Liver (tissue), 9 donors: Measurements from ENCODE around the gene GNA15. TPM values are rescaled to one million over a fixed set of nuclear protein-coding genes. Genes with fewer than 3 reads are reported as not detected.
A peak's percentile ranks its signal among the peaks of the same experiment; 100 is the strongest.

Experiments used
- DNase-seq: peaks from one replicate; pipeline ENCODE4 v3.0.0-alpha.2; 2017; ENCODE audit warnings: low spot score
- H3K27ac ChIP-seq, 2 donors: one replicate each; pipeline ENCODE4 v1.7.0; 2013; ENCODE audit warnings: inconsistent platforms in 2 of 2, low read length in 2 of 2, control low read depth in 1 of 2, low read depth in 1 of 2, mild to moderate bottlenecking in 1 of 2
- H3K27me3 ChIP-seq, 4 donors: one replicate each; pipeline versions ENCODE4 v1.6.1 to v1.7.0; 2013; ENCODE audit warnings: low read length in 3 of 4, inconsistent platforms in 1 of 4, mild to moderate bottlenecking in 1 of 4, moderate library complexity in 1 of 4; ENCODE audit not compliant: control insufficient read depth in 4 of 4, insufficient read depth in 4 of 4
- H3K36me3 ChIP-seq, 4 donors: one replicate each; pipeline versions ENCODE4 v1.6.1 to v1.7.0; 2013; ENCODE audit warnings: low read length in 3 of 4, mild to moderate bottlenecking in 3 of 4, low read depth in 1 of 4, moderate library complexity in 1 of 4; ENCODE audit not compliant: control insufficient read depth in 4 of 4, insufficient read depth in 3 of 4
- H3K4me1 ChIP-seq, 4 donors: one replicate each; pipeline versions ENCODE4 v1.6.1 to v1.7.0; 2013; ENCODE audit warnings: low read length in 3 of 4, mild to moderate bottlenecking in 3 of 4, moderate library complexity in 1 of 4; ENCODE audit not compliant: control insufficient read depth in 4 of 4, insufficient read depth in 4 of 4
- H3K4me3 ChIP-seq, 3 donors: one replicate each; pipeline versions ENCODE4 v1.6.1 to v1.7.0; 2013; ENCODE audit warnings: low read length in 3 of 3, control low read depth in 1 of 3, low read depth in 1 of 3, mild to moderate bottlenecking in 1 of 3
- H3K9ac ChIP-seq, 2 donors: one replicate each; pipeline ENCODE4 v1.7.0; 2013; ENCODE audit warnings: low read length in 2 of 2, mild to moderate bottlenecking in 2 of 2, moderate library complexity in 2 of 2, control low read depth in 1 of 2, low read depth in 1 of 2
- H3K9me3 ChIP-seq, 4 donors: one replicate each; pipeline versions ENCODE4 v1.6.1 to v1.7.0; 2013; ENCODE audit warnings: low read length in 3 of 4; ENCODE audit not compliant: control insufficient read depth in 4 of 4
- EGR1 ChIP-seq, 2 donors: IDR thresholded peaks; 2 replicates each; pipeline ENCODE4 v1.6.1; 2016 to 2018; ENCODE audit warnings: antibody characterized with exemption in 2 of 2, low read depth in 2 of 2
- FOXA1 ChIP-seq: IDR thresholded peaks from 2 replicates; pipeline ENCODE4 v1.6.1; 2016; ENCODE audit warnings: antibody characterized with exemption
- FOXA2 ChIP-seq: IDR thresholded peaks from 2 replicates; pipeline ENCODE4 v1.6.1; 2016; ENCODE audit warnings: antibody characterized with exemption
- GABPA ChIP-seq, 2 donors: IDR thresholded peaks in 1 of 2; conservative IDR thresholded peaks in 1 of 2; 2 replicates each; pipeline ENCODE4 v1.6.1; 2016; ENCODE audit warnings: antibody characterized with exemption in 2 of 2, mild to moderate bottlenecking in 1 of 2, moderate library complexity in 1 of 2
- HNF4A ChIP-seq, 2 donors: conservative IDR thresholded peaks; 2 replicates each; pipeline ENCODE4 v1.6.1; 2016; ENCODE audit warnings: antibody characterized with exemption in 2 of 2, mild to moderate bottlenecking in 2 of 2
- HNF4G ChIP-seq: IDR thresholded peaks from 2 replicates; pipeline ENCODE4 v1.6.1; 2016; ENCODE audit warnings: antibody characterized with exemption
- NR2F2 ChIP-seq: IDR thresholded peaks from 2 replicates; pipeline ENCODE4 v1.6.1; 2016; ENCODE audit warnings: antibody characterized with exemption
- RAD21 ChIP-seq, 2 donors: IDR thresholded peaks; 2 replicates each; pipeline ENCODE4 v1.6.1; 2016; ENCODE audit warnings: antibody characterized with exemption in 2 of 2, mild to moderate bottlenecking in 2 of 2
- TAF1 ChIP-seq: conservative IDR thresholded peaks from 2 replicates; pipeline ENCODE4 v1.6.1; 2016; ENCODE audit warnings: antibody characterized with exemption, mild to moderate bottlenecking
- YY1 ChIP-seq: IDR thresholded peaks from 2 replicates; pipeline ENCODE4 v1.6.1; 2016; ENCODE audit warnings: antibody characterized with exemption, mild to moderate bottlenecking
- WGBS: extraction: QIAGEN DNeasy Blood & Tissue Kit; methylation state at CpG from one replicate; pipeline ENCODE4 v1.1.7; 2013; 5-methylcytosine and 5-hydroxymethylcytosine counted together
- polyA plus RNA-seq, 2 donors: library from polyadenylated mRNA; stranded (reverse) in 1 of 2; unstranded in 1 of 2; fragments of 200-250 nt in 1 of 2; fragments of >200 nt in 1 of 2; fragmentation: Nextera tagmentation in 1 of 2; extraction: Ambion mirVana in 1 of 2; gene quantifications; one replicate each; pipeline versions ENCODE4 v1.2.1 to v1.2.3, GENCODE V29; 2013 to 2015
- total RNA-seq, 2 donors: library from RNA; depleted of rRNA; stranded (reverse); fragments of >200 nt; gene quantifications; one replicate each; pipeline ENCODE4 v1.2.3, GENCODE V29; 2014
- TF ChIP-seq, protein P1 (sequence below): fragments of 150-350 bp; IDR thresholded peaks from 2 replicates; pipeline ENCODE4 v1.5.1; 2017; ENCODE audit warnings: improper control_type of control experiment, low read depth, low read length; ENCODE audit not compliant: missing input control
- TF ChIP-seq, protein P2 (sequence below): IDR thresholded peaks from 2 replicates; pipeline ENCODE4 v1.6.1; 2016; ENCODE audit warnings: antibody characterized with exemption
- TF ChIP-seq, protein P3 (sequence below): IDR thresholded peaks from 2 replicates; pipeline ENCODE4 v1.6.1; 2016; ENCODE audit warnings: antibody characterized with exemption
- TF ChIP-seq, protein P4 (sequence below): IDR thresholded peaks from 2 replicates; pipeline ENCODE4 v1.6.1; 2016; ENCODE audit warnings: antibody characterized with exemption
- TF ChIP-seq, protein P5 (sequence below): IDR thresholded peaks from 2 replicates; pipeline ENCODE4 v1.6.1; 2016; ENCODE audit warnings: antibody characterized with exemption, mild to moderate bottlenecking
- donor health status: healthy.
- donor health status: healthy.
- donor health status: healthy.
- donor health status: healthy.
- donor health status: healthy.

Gene GNA15, protein sequence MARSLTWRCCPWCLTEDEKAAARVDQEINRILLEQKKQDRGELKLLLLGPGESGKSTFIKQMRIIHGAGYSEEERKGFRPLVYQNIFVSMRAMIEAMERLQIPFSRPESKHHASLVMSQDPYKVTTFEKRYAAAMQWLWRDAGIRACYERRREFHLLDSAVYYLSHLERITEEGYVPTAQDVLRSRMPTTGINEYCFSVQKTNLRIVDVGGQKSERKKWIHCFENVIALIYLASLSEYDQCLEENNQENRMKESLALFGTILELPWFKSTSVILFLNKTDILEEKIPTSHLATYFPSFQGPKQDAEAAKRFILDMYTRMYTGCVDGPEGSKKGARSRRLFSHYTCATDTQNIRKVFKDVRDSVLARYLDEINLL
- total RNA-seq: 10 to 100 TPM in 1 of 2 donors, 1 to 10 TPM in 1; 1.6 to 10.4 TPM
- 1 to 10 TPM in 1 of 2 donors, under 1 TPM in 1; 0.11 to 1.2 TPM for polyA plus RNA-seq

DNA sequence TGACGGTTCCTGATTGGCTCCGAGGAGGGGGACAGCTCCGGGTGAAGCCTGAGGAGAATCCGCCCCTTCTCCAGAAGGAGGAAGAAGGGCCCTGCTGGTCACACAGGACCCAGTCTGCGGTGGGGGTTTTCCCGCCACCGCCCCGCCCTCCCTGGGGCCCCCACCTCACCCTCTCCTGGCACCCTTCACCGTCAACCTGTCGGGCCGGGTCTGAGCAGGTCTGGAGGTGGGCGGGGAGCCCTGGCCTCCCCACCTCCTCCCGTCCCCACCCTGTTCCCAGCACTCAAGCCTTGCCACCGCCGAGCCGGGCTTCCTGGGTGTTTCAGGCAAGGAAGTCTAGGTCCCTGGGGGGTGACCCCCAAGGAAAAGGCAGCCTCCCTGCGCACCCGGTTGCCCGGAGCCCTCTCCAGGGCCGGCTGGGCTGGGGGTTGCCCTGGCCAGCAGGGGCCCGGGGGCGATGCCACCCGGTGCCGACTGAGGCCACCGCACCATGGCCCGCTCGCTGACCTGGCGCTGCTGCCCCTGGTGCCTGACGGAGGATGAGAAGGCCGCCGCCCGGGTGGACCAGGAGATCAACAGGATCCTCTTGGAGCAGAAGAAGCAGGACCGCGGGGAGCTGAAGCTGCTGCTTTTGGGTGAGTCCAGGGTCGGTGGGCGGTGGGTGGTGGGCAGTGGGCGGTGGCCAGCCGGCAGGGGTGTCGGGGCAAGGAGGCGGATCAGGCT is at the start of gene GNA15:
TSS of gene GNA15 (plus strand) at position 73 of the 723 bp plus-strand sequence. CDS start at position 491, 418 bp downstream.
- WGBS: 57% methylated on average over 40 of the region's 40 CpGs
- H3K4me3 ChIP-seq: peak within 1 kb of the TSS in 2 of 3 donors; percentile 17 to 35
- H3K27me3 ChIP-seq: no peaks in the 10 kb centered on the region
- no peak for TF ChIP-seq NR2F2
- no peak for TF ChIP-seq HNF4G
- no peak for TF ChIP-seq GABPA (IDR thresholded peaks at IDR 0.05 in 1 of 2, conservative IDR thresholded peaks at IDR 0.05 in 1 of 2)
- TF ChIP-seq, protein P1, sequence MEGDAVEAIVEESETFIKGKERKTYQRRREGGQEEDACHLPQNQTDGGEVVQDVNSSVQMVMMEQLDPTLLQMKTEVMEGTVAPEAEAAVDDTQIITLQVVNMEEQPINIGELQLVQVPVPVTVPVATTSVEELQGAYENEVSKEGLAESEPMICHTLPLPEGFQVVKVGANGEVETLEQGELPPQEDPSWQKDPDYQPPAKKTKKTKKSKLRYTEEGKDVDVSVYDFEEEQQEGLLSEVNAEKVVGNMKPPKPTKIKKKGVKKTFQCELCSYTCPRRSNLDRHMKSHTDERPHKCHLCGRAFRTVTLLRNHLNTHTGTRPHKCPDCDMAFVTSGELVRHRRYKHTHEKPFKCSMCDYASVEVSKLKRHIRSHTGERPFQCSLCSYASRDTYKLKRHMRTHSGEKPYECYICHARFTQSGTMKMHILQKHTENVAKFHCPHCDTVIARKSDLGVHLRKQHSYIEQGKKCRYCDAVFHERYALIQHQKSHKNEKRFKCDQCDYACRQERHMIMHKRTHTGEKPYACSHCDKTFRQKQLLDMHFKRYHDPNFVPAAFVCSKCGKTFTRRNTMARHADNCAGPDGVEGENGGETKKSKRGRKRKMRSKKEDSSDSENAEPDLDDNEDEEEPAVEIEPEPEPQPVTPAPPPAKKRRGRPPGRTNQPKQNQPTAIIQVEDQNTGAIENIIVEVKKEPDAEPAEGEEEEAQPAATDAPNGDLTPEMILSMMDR: no peak
- no peak for TF ChIP-seq FOXA2
- TF ChIP-seq RAD21 (IDR thresholded peaks at IDR 0.05): no peak
- TF ChIP-seq, protein P2, sequence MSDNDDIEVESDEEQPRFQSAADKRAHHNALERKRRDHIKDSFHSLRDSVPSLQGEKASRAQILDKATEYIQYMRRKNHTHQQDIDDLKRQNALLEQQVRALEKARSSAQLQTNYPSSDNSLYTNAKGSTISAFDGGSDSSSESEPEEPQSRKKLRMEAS: no peak
- TF ChIP-seq TAF1: no peak
- TF ChIP-seq, protein P3, sequence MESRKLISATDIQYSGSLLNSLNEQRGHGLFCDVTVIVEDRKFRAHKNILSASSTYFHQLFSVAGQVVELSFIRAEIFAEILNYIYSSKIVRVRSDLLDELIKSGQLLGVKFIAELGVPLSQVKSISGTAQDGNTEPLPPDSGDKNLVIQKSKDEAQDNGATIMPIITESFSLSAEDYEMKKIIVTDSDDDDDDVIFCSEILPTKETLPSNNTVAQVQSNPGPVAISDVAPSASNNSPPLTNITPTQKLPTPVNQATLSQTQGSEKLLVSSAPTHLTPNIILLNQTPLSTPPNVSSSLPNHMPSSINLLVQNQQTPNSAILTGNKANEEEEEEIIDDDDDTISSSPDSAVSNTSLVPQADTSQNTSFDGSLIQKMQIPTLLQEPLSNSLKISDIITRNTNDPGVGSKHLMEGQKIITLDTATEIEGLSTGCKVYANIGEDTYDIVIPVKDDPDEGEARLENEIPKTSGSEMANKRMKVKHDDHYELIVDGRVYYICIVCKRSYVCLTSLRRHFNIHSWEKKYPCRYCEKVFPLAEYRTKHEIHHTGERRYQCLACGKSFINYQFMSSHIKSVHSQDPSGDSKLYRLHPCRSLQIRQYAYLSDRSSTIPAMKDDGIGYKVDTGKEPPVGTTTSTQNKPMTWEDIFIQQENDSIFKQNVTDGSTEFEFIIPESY: no peak
- no peaks in the 10 kb centered on the region for H3K4me1 ChIP-seq
- no peaks in the 10 kb centered on the region for H3K9me3 ChIP-seq
- no peaks in the 10 kb centered on the region for H3K36me3 ChIP-seq
- no peak within 1 kb of the TSS for H3K9ac ChIP-seq
- H3K27ac ChIP-seq: peak within 1 kb of the TSS; percentile 20 to 50
- no peak for DNase-seq

DNA sequence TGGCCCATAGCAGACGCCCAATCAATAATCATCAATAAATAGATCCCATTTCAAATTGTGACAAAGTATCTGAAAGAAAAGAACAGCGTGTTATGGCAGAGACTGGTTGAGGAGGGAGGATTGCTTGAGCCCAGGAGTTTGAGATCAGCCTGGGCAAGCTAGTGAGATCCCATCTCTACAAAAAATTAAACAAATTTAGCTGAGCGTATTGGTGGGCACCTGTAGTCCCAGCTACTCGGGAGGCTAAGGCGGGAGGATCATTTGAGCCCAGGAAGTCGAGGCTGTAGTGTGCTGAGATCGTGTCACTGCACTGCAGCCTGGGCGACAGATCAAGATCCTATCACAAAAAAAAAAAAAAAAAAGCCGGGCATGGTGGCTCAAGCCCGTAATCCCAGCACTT is 48.1 kb upstream of the GNA15 start:
- Histone ChIP-seq H3K4me1 (no peaks in the 10 kb centered on the region), H3K9ac (no peak overlapping the region), H3K27ac (no peak overlapping the region), H3K9me3 (no peaks in the 10 kb centered on the region), H3K36me3 (no peaks in the 10 kb centered on the region), H3K4me3 (no peak overlapping the region), H3K27me3 (no peaks in the 10 kb centered on the region)
- WGBS: 88% methylated on average over 10 of the region's 10 CpGs
- DNase-seq: no peak
- TF ChIP-seq, protein P1: no peak
- no peak for TF ChIP-seq FOXA1
- TF ChIP-seq, protein P4, sequence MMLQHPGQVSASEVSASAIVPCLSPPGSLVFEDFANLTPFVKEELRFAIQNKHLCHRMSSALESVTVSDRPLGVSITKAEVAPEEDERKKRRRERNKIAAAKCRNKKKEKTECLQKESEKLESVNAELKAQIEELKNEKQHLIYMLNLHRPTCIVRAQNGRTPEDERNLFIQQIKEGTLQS: no peak
- TF ChIP-seq GABPA (IDR thresholded peaks at IDR 0.05 in 1 of 2, conservative IDR thresholded peaks at IDR 0.05 in 1 of 2): no peak
- no peak for TF ChIP-seq RAD21 (IDR thresholded peaks at IDR 0.05)
- TF ChIP-seq, protein P5, sequence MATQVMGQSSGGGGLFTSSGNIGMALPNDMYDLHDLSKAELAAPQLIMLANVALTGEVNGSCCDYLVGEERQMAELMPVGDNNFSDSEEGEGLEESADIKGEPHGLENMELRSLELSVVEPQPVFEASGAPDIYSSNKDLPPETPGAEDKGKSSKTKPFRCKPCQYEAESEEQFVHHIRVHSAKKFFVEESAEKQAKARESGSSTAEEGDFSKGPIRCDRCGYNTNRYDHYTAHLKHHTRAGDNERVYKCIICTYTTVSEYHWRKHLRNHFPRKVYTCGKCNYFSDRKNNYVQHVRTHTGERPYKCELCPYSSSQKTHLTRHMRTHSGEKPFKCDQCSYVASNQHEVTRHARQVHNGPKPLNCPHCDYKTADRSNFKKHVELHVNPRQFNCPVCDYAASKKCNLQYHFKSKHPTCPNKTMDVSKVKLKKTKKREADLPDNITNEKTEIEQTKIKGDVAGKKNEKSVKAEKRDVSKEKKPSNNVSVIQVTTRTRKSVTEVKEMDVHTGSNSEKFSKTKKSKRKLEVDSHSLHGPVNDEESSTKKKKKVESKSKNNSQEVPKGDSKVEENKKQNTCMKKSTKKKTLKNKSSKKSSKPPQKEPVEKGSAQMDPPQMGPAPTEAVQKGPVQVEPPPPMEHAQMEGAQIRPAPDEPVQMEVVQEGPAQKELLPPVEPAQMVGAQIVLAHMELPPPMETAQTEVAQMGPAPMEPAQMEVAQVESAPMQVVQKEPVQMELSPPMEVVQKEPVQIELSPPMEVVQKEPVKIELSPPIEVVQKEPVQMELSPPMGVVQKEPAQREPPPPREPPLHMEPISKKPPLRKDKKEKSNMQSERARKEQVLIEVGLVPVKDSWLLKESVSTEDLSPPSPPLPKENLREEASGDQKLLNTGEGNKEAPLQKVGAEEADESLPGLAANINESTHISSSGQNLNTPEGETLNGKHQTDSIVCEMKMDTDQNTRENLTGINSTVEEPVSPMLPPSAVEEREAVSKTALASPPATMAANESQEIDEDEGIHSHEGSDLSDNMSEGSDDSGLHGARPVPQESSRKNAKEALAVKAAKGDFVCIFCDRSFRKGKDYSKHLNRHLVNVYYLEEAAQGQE: no peak
- TF ChIP-seq TAF1: no peak
- TF ChIP-seq YY1: no peak
- no peak for TF ChIP-seq HNF4G
- TF ChIP-seq NR2F2: no peak
- TF ChIP-seq HNF4A (conservative IDR thresholded peaks at IDR 0.05): no peak
- TF ChIP-seq, protein P2: no peak
- TF ChIP-seq EGR1 (IDR thresholded peaks at IDR 0.05; ENCODE audit: low read depth in 2 of 2): no peak
- TF ChIP-seq, protein P3: no peak
- TF ChIP-seq FOXA2: no peak
